Globus pallidus (tissue), 1 donor: Measurements from ENCODE around the gene COL16A1.
A peak's percentile ranks its signal among the peaks of the same experiment; 100 is the strongest.

Experiments
- DNase-seq: peaks from one replicate; pipeline ENCODE4 v3.0.0-alpha.2; 2015; ENCODE audit warnings: low spot score

The COL16A1 gene

GRCh38 chr1:31624309-31624708, 79.5 kb downstream of the COL16A1 start:
- DNase-seq, result no peak

GRCh38 chr1:31623365-31623764, 80.5 kb downstream of the COL16A1 start:
- DNase-seq, result no peak

- DNase-seq, result no peak
Observed at GRCh38 chr1:31621847-31622730, 81.7 kb downstream of the COL16A1 start.

- DNase-seq, result no peak
Observed at GRCh38 chr1:31621498-31621820, 82.4 kb downstream of the COL16A1 start.

GRCh38 chr1:31620631-31621497, 83.0 kb downstream of the COL16A1 start:
- no peak for DNase-seq

- DNase-seq, result no peak
Observed at GRCh38 chr1:31618916-31619846, 84.6 kb downstream of the COL16A1 start.

- DNase-seq, result no peak
Observed at GRCh38 chr1:31617916-31618746, 85.7 kb downstream of the COL16A1 start.

GRCh38 chr1:31617218-31617915, 86.5 kb downstream of the COL16A1 start, which contains the start of gene HCRTR1:
Gene HCRTR1 (plus strand): TSS chr1:31617689. CDS start chr1:31619193, 1,504 bp downstream.
- no peak for DNase-seq

GRCh38 chr1:31615939-31616338, 87.9 kb downstream of the COL16A1 start:
- no peak for DNase-seq

GRCh38 chr1:31615414-31615813, 88.4 kb downstream of the COL16A1 start:
- DNase-seq, result no peak

GRCh38 chr1:31614414-31615005, 89.3 kb downstream of the COL16A1 start:
- DNase-seq, result no peak

GRCh38 chr1:31609514-31610118, 94.2 kb downstream of the COL16A1 start:
- DNase-seq, result no peak

GRCh38 chr1:31607360-31607759, 96.5 kb downstream of the COL16A1 start:
- DNase-seq, result peak; percentile 31

- no peak for DNase-seq
Observed at GRCh38 chr1:31605908-31606427, 97.8 kb downstream of the COL16A1 start.
